Stimulated activated CD8-positive, alpha-beta memory T cell treated with anti-CD3 and anti-CD28 coated beads, Interleukin-7, amount 100 ng/mL, for 4 hours (primary cell): ENCODE data around the gene DPP6.

ENCODE experiments used
- DNase-seq, 2 donors: peaks; one replicate each; pipeline ENCODE4 v3.0.0-alpha.2; 2020; ENCODE audit warnings: low read depth in 2 of 2

DPP6 gene

GRCh38 chr7:154232700-154233099, 180.5 kb downstream of the DPP6 start:
- no peak for DNase-seq

- no peak for DNase-seq
Observed at GRCh38 chr7:154241988-154242387, 189.8 kb downstream of the DPP6 start.

- no peak for DNase-seq
Observed at GRCh38 chr7:154242709-154243108, 190.5 kb downstream of the DPP6 start.

GRCh38 chr7:154252046-154252445, 199.8 kb downstream of the DPP6 start:
- no peak for DNase-seq

- no peak for DNase-seq
Observed at GRCh38 chr7:154253810-154254209, 201.6 kb downstream of the DPP6 start.

- no peak for DNase-seq
Observed at GRCh38 chr7:154255324-154255723, 203.1 kb downstream of the DPP6 start.

GRCh38 chr7:154256150-154256549, 204.0 kb downstream of the DPP6 start:
- DNase-seq, result no peak

GRCh38 chr7:154259396-154259795, 207.2 kb downstream of the DPP6 start:
- DNase-seq, result no peak

GRCh38 chr7:154287356-154287755, 235.2 kb downstream of the DPP6 start:
- no peak for DNase-seq

GRCh38 chr7:154289119-154289518, 236.9 kb downstream of the DPP6 start:
- no peak for DNase-seq

GRCh38 chr7:154296443-154296842, 244.2 kb downstream of the DPP6 start:
- DNase-seq, result no peak

GRCh38 chr7:154299736-154300135, 247.5 kb downstream of the DPP6 start:
- no peak for DNase-seq

- no peak for DNase-seq
Observed at GRCh38 chr7:154302380-154302779, 250.2 kb downstream of the DPP6 start.

- DNase-seq, result no peak
Observed at GRCh38 chr7:154304231-154304630, 252.0 kb downstream of the DPP6 start.

- DNase-seq, result no peak
Observed at GRCh38 chr7:154304740-154305700, 252.8 kb downstream of the DPP6 start.

- no peak for DNase-seq
Observed at GRCh38 chr7:154306036-154306435, 253.8 kb downstream of the DPP6 start.

- no peak for DNase-seq
Observed at GRCh38 chr7:154308928-154309327, 256.7 kb downstream of the DPP6 start.

GRCh38 chr7:154310114-154310513, 257.9 kb downstream of the DPP6 start:
- DNase-seq, result no peak

- DNase-seq, result no peak
Observed at GRCh38 chr7:154324196-154324595, 272.0 kb downstream of the DPP6 start.

GRCh38 chr7:154326421-154326820, 274.2 kb downstream of the DPP6 start:
- no peak for DNase-seq

GRCh38 chr7:154330318-154330717, 278.1 kb downstream of the DPP6 start:
- DNase-seq, result no peak

GRCh38 chr7:154332811-154333580, 280.8 kb downstream of the DPP6 start:
- no peak for DNase-seq

- DNase-seq, result no peak
Observed at GRCh38 chr7:154336295-154336694, 284.1 kb downstream of the DPP6 start.
